ENCODE measurements around the gene TMEM126A.

The TMEM126A gene

DNA sequence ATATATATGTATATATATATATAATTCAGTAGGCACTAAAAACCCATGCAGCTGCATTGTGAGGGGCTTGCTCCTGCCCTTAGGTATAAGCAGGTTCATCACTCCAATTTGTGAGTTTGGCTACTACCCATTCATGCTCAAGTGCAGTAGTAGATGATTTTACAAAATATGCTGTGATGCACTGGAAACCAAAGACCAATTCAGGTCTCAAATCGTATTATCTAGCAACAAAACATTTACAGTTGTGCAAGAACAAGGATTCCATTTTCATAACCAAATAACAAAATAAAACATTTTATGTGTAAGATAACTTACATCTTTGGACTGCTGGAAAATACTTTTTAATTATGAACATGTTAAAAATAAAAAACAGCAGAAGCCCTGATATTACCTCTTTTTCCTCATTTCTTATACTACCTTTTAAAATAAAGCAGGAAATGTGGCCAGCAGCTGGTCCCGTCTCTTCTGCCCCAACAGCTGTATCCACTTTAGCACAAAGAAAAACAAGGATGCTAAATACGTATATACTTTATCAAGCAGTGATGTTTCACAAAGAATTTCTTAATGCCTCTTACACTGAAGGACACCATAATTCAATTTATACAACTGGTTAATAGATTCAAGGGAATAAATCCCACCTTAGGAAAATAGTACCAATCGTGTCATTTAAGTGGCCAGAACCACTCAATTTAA, 14.4 kb downstream of the TMEM126A start:
- peak overlapping the region; percentile 7 for H3K4me3 ChIP-seq (ENCODE audit: low read depth, low read length)
- TF ChIP-seq CTCF (IDR thresholded peaks at IDR 0.05; ENCODE audit: borderline replicate concordance, insufficient read depth, low read depth, low read length): no peak

DNA sequence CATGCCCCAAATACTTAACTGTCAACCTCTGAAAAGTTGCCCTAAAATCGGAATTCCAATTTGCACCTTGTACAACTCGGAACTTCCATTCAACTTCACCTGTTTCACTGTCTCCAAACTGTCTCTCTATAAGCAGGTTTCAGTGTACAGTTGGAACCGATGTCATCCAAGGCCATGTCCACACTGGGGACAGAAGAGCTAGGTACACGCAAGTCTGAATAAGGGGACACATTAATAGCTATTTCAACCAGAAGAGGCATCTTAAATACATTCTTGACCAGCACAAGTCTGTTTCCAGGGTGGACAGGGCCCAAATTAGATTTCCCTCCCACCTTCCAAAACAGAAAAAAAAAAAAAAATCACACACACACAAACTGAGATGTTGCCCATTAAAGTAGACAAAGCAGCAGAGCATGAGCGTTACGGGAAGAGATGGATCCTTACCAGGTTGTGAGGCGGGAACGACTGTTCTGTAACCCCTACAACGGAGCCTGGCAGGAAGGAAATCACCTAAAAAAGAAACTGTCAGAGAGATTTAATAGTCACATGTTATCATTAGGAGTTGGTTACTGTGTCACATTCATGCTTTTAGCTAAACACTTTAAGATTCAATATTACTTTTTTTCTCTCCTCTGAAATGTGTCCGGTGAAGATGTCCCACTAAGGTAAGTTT, 15.4 kb downstream of the TMEM126A start:
- H3K4me3 ChIP-seq (ENCODE audit: low read depth, low read length): peak overlapping the region; percentile 76
- no peak for TF ChIP-seq CTCF (IDR thresholded peaks at IDR 0.05; ENCODE audit: borderline replicate concordance, insufficient read depth, low read depth, low read length)

GRCh38 chr11:85663753-85664614, 16.2 kb downstream of the TMEM126A start:
- peak overlapping the region; percentile 76 for H3K4me3 ChIP-seq (ENCODE audit: low read depth, low read length)
- TF ChIP-seq CTCF (IDR thresholded peaks at IDR 0.05; ENCODE audit: borderline replicate concordance, insufficient read depth, low read depth, low read length): peak; percentile 66

DNA sequence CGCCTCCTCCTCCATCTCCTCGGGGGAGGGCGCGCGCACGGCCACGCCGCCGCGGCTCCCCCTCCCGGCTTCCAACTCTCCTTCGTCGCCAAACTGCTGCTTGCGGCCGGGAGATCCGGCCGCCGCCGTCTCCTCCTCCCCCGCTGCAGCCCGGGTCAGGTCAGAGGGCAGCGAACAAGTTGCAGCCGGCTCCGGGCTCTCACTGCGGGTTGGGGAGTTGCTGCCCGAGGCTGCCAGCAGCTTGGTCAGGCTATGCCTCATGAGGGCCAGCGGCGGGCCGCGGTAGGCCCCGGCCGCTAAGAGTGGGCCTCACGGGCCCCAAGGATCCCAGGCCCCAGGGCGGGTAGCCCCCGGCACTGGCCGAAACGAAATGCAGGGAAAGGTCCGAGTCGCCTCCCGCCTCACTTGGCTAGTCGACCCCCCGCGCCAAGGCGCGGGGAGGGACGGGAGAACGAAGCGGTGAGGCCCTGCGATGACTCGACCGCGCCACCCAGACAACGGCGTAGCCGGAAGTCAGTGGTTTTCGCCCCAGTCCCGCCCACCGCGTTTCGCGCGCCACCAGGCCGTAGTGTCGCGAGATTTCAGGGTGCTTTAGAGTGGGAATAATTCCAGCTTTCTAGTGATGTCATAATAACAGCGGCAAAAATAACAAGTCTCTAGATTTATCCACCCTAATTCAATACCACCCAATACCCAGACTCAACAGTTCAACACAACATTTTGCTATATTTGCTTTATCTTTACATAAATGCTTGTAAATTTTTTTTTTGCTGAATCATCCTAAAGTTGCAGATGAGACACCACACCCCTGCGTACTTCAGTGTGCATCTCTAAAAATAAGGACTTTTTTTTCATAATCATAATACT, 17.1 kb downstream of the TMEM126A start, which contains the start of gene CREBZF:
TSS of gene CREBZF (minus strand) at position 515 of the 867 bp plus-strand sequence. CDS start at position 261, 254 bp downstream.
- TF ChIP-seq CTCF (IDR thresholded peaks at IDR 0.05; ENCODE audit: borderline replicate concordance, insufficient read depth, low read depth, low read length): no peak
- H3K4me3 ChIP-seq (ENCODE audit: low read depth, low read length): peak within 1 kb of the TSS; percentile 76

GRCh38 chr11:85665733-85666132, 18.0 kb downstream of the TMEM126A start:
- H3K4me3 ChIP-seq (ENCODE audit: low read depth, low read length): no peak overlapping the region
- no peak for TF ChIP-seq CTCF (IDR thresholded peaks at IDR 0.05; ENCODE audit: borderline replicate concordance, insufficient read depth, low read depth, low read length)

- no peak for TF ChIP-seq CTCF (IDR thresholded peaks at IDR 0.05; ENCODE audit: borderline replicate concordance, insufficient read depth, low read depth, low read length)
- H3K4me3 ChIP-seq (ENCODE audit: low read depth, low read length): no peak overlapping the region
Observed at GRCh38 chr11:85666687-85667086, 18.9 kb downstream of the TMEM126A start.

Measured in GM12875 (cell line).